GM21825 (cell line): ENCODE measurements around the gene KLHL30.
"Not testable (repeated sequence)": the region's sequence is repeated elsewhere in the genome, so short reads cannot be mapped to it uniquely, and the experiment has no call there.

Experiments used
- ATAC-seq: cut with Tn5 transposase; IDR thresholded peaks from one replicate; pipeline ENCODE4 v1.9.1; 2021; ENCODE audit warnings: mild to moderate bottlenecking, moderate library complexity; ENCODE audit not compliant: unreplicated experiment

Gene KLHL30

GRCh38 chr2:238101891-238102841 lies 36.3 kb upstream of the KLHL30 start:
- no peak for ATAC-seq

GRCh38 chr2:238102865-238103264 lies 35.6 kb upstream of the KLHL30 start:
- ATAC-seq, result no peak

GRCh38 chr2:238103465-238104225 lies 34.8 kb upstream of the KLHL30 start:
- ATAC-seq, result no peak

- no peak for ATAC-seq
These were observed 34.2 kb upstream of the KLHL30 start for GRCh38 chr2:238104226-238104690.

GRCh38 chr2:238104691-238105371 lies 33.6 kb upstream of the KLHL30 start:
- ATAC-seq, result no peak

- no peak for ATAC-seq
These were observed 32.7 kb upstream of the KLHL30 start for GRCh38 chr2:238105506-238106338.

GRCh38 chr2:238106339-238106697 lies 32.1 kb upstream of the KLHL30 start:
- no peak for ATAC-seq

- ATAC-seq, result peak; percentile 26
These were observed 31.6 kb upstream of the KLHL30 start for GRCh38 chr2:238106698-238107524.

GRCh38 chr2:238107525-238108422 lies 30.7 kb upstream of the KLHL30 start:
- ATAC-seq, result peak; percentile 59

GRCh38 chr2:238108423-238109183 lies 29.9 kb upstream of the KLHL30 start:
- ATAC-seq, result peak; percentile 84

GRCh38 chr2:238113611-238114010 lies 24.9 kb upstream of the KLHL30 start:
- ATAC-seq, result no peak

- no peak for ATAC-seq
These were observed 24.1 kb upstream of the KLHL30 start for GRCh38 chr2:238114331-238114841.

GRCh38 chr2:238114851-238115660 lies 23.4 kb upstream of the KLHL30 start:
- no peak for ATAC-seq

- not testable (repeated sequence) for ATAC-seq
These were observed 22.8 kb upstream of the KLHL30 start for GRCh38 chr2:238115709-238116108.

- ATAC-seq, result no peak
These were observed 21.9 kb upstream of the KLHL30 start for GRCh38 chr2:238116298-238117198.
